IPS-18c (cell line): ENCODE measurements around the gene FHL1.

Source experiments
- H3K4me3 ChIP-seq: 2 replicates; pipeline ENCODE4 v1.7.0; 2013; ENCODE audit warnings: low read depth, mild to moderate bottlenecking, low read length, moderate library complexity; ENCODE audit not compliant: insufficient read depth
- H3K9me3 ChIP-seq: one replicate; pipeline ENCODE4 v1.6.1; 2013; ENCODE audit warnings: mild to moderate bottlenecking, low read length, moderate library complexity; ENCODE audit not compliant: control insufficient read depth, insufficient read depth

FHL1 gene

GRCh38 chrX:136195247-136195646 lies 47.9 kb downstream of the FHL1 start:
- H3K4me3 ChIP-seq, result no peak overlapping the region
- H3K9me3 ChIP-seq, result no peaks in the 10 kb centered on the region

- H3K4me3 ChIP-seq, result no peak overlapping the region
Measured at GRCh38 chrX:136196691-136197155, 49.4 kb downstream of the FHL1 start.

GRCh38 chrX:136198010-136198409 lies 50.7 kb downstream of the FHL1 start:
- no peaks in the 10 kb centered on the region for H3K9me3 ChIP-seq
- H3K4me3 ChIP-seq, result no peak overlapping the region

More at GRCh38 chrX:136196691-136197155, 49.4 kb downstream of the FHL1 start:
- H3K9me3 ChIP-seq, result no peaks in the 10 kb centered on the region

GRCh38 chrX:136198678-136199243 lies 51.4 kb downstream of the FHL1 start:
- Histone ChIP-seq H3K9me3 (no peaks in the 10 kb centered on the region), H3K4me3 (no peak overlapping the region)

- Histone ChIP-seq H3K4me3 (no peak overlapping the region), H3K9me3 (no peaks in the 10 kb centered on the region)
Measured at GRCh38 chrX:136199365-136199764, 52.0 kb downstream of the FHL1 start.

- no peaks in the 10 kb centered on the region for H3K9me3 ChIP-seq
- no peak overlapping the region for H3K4me3 ChIP-seq
Measured at GRCh38 chrX:136200466-136200865, 53.1 kb downstream of the FHL1 start.

- Histone ChIP-seq H3K4me3 (no peak overlapping the region), H3K9me3 (no peaks in the 10 kb centered on the region)
Measured at GRCh38 chrX:136201601-136202000, 54.3 kb downstream of the FHL1 start.

- no peaks in the 10 kb centered on the region for H3K9me3 ChIP-seq
- H3K4me3 ChIP-seq, result no peak overlapping the region
Measured at GRCh38 chrX:136202889-136203288, 55.6 kb downstream of the FHL1 start.

GRCh38 chrX:136203438-136203837 lies 56.1 kb downstream of the FHL1 start:
- H3K9me3 ChIP-seq, result no peaks in the 10 kb centered on the region

GRCh38 chrX:136203951-136204350 lies 56.6 kb downstream of the FHL1 start:
- Histone ChIP-seq H3K9me3 (no peaks in the 10 kb centered on the region), H3K4me3 (no peak overlapping the region)

More at GRCh38 chrX:136203438-136203837, 56.1 kb downstream of the FHL1 start:
- no peak overlapping the region for H3K4me3 ChIP-seq

- H3K9me3 ChIP-seq, result no peaks in the 10 kb centered on the region
- no peak overlapping the region for H3K4me3 ChIP-seq
Measured at GRCh38 chrX:136204571-136204970, 57.2 kb downstream of the FHL1 start.

GRCh38 chrX:136205882-136206380 lies 58.6 kb downstream of the FHL1 start:
- H3K4me3 ChIP-seq, result no peak overlapping the region
- no peaks in the 10 kb centered on the region for H3K9me3 ChIP-seq

- Histone ChIP-seq H3K4me3 (no peak overlapping the region), H3K9me3 (no peaks in the 10 kb centered on the region)
Measured at GRCh38 chrX:136206916-136207315, 59.6 kb downstream of the FHL1 start.

- no peak overlapping the region for H3K4me3 ChIP-seq
- H3K9me3 ChIP-seq, result no peaks in the 10 kb centered on the region
Measured at GRCh38 chrX:136207546-136207945, 60.2 kb downstream of the FHL1 start.

- no peaks in the 10 kb centered on the region for H3K9me3 ChIP-seq
- H3K4me3 ChIP-seq, result no peak overlapping the region
Measured at GRCh38 chrX:136209016-136209738, 61.8 kb downstream of the FHL1 start.

- no peak overlapping the region for H3K4me3 ChIP-seq
- H3K9me3 ChIP-seq, result peaks cover 2% of the 10 kb centered on the region
Measured at GRCh38 chrX:136209751-136210150, 62.4 kb downstream of the FHL1 start.

GRCh38 chrX:136210243-136210642 lies 62.9 kb downstream of the FHL1 start:
- Histone ChIP-seq H3K4me3 (no peak overlapping the region), H3K9me3 (peaks cover 2% of the 10 kb centered on the region)

GRCh38 chrX:136210806-136211205 lies 63.5 kb downstream of the FHL1 start:
- no peak overlapping the region for H3K4me3 ChIP-seq
- peaks cover 2% of the 10 kb centered on the region for H3K9me3 ChIP-seq
